HG03196 (cell line): ENCODE data around the gene FBXO41.

Source experiments
- ATAC-seq: cut with Tn5 transposase; IDR thresholded peaks from one replicate; pipeline ENCODE4 v1.9.1; 2021; ENCODE audit not compliant: unreplicated experiment

The FBXO41 gene

GRCh38 chr2:73290049-73290839 lies 6.0 kb upstream of the FBXO41 start:
- no peak for ATAC-seq

GRCh38 chr2:73289304-73289703 lies 5.0 kb upstream of the FBXO41 start:
- no peak for ATAC-seq

- no peak for ATAC-seq
Measured at GRCh38 chr2:73286134-73286655, 1.9 kb upstream of the FBXO41 start.

- peak; percentile 40 for ATAC-seq
Measured at GRCh38 chr2:73285159-73285739, 971 bp upstream of the FBXO41 start.

GRCh38 chr2:73283545-73284295 lies 558 bp downstream of the FBXO41 start:
- ATAC-seq, result peak; percentile 22

GRCh38 chr2:73282924-73283544 lies 1.2 kb downstream of the FBXO41 start:
- ATAC-seq, result no peak

- no peak for ATAC-seq
Measured at GRCh38 chr2:73281244-73281643, 3.0 kb downstream of the FBXO41 start.

- no peak for ATAC-seq
Measured at GRCh38 chr2:73279852-73280251, 4.4 kb downstream of the FBXO41 start.

GRCh38 chr2:73272270-73272669 lies 12.0 kb downstream of the FBXO41 start:
- no peak for ATAC-seq

GRCh38 chr2:73269686-73270465 lies 14.4 kb downstream of the FBXO41 start:
- no peak for ATAC-seq

- ATAC-seq, result no peak
Measured at GRCh38 chr2:73268830-73269685, 15.2 kb downstream of the FBXO41 start.

- no peak for ATAC-seq
Measured at GRCh38 chr2:73268366-73268829, 15.9 kb downstream of the FBXO41 start.

- no peak for ATAC-seq
Measured at GRCh38 chr2:73267008-73267407, 17.3 kb downstream of the FBXO41 start.

GRCh38 chr2:73266061-73266901 lies 18.0 kb downstream of the FBXO41 start:
- no peak for ATAC-seq

- no peak for ATAC-seq
Measured at GRCh38 chr2:73265298-73266060, 18.8 kb downstream of the FBXO41 start.

GRCh38 chr2:73264783-73265182 lies 19.5 kb downstream of the FBXO41 start:
- ATAC-seq, result no peak

- ATAC-seq, result no peak
Measured at GRCh38 chr2:73264332-73264606, 20.0 kb downstream of the FBXO41 start.
